GM21717 (cell line): Measurements from ENCODE around the gene DEFB121.
"Not testable (repeated sequence)": the region's sequence is repeated elsewhere in the genome, so short reads cannot be mapped to it uniquely, and the experiment has no call there.

Source experiments
- ATAC-seq: cut with Tn5 transposase; IDR thresholded peaks from one replicate; pipeline ENCODE4 v1.9.1; 2021; ENCODE audit warnings: mild to moderate bottlenecking, moderate library complexity; ENCODE audit not compliant: unreplicated experiment

The DEFB121 gene

DNA sequence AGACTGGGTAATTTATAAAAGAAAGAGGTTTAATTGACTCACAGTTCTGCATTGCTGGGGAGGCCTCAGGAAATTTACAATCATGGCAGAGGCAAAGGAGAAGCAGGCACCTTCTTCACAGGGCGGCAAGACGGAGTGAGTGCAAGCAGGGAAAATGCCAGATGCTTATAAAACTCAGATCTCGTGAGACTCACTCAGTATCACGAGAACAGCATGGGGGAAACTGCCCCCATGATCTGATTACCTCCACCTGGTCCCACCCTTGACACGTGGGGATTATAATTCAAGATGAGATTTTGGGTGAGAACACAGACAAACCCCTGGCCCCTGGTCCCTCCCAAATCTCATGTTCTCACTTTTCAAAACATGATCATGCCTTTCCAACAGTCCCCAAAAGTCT, 41.7 kb downstream of the DEFB121 start:
- not testable (repeated sequence) for ATAC-seq

DNA sequence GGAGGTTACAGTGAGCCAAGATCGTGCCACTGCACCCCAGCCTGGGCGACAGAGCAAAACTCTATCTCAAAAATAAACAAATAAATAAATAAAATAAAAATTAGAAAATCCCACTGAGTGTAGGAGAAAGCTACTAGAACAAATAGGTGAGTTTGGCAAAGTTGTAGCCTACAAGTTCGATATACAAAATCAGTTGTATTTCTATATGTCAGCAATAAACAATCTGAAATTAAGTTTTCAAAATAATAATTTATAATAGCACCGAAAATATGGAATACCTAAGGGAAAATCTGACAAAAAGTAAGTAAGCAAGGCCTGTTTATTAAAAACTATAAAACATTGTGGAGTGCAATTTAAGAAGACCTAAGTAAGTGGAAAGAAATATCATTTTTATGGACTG, 42.7 kb downstream of the DEFB121 start:
- ATAC-seq, result no peak

- ATAC-seq, result no peak
Observed at GRCh38 chr20:31355981-31356380, 50.0 kb downstream of the DEFB121 start.
